K562 (cell line): ENCODE data around the gene TULP1. TPM values are rescaled to one million over a fixed set of nuclear protein-coding genes. Genes with fewer than 3 reads are reported as not detected.
A peak's percentile ranks its signal among the peaks of the same experiment; 100 is the strongest.

Experiments used
- CEBPG ChIP-seq, 3 experiments: fragments of 200-800 bp in 1 of 3; sonication (Bioruptor generic) in 1 of 3; sonication (generic) in 1 of 3; formaldehyde crosslinking in 1 of 3; IDR thresholded peaks in 2 of 3; conservative IDR thresholded peaks in 1 of 3; 2 replicates each; pipeline versions ENCODE4 v1.6.1 to v1.8.0; 2016 to 2022; ENCODE audit warnings: missing compliant biosample characterization in 2 of 3, missing genetic modification characterization in 2 of 3, mild to moderate bottlenecking in 1 of 3, missing genetic modification reagents in 1 of 3
- E2F3 ChIP-seq: fragments of 250-450 bp; sonication (Bioruptor Pico); IDR thresholded peaks from 2 replicates; pipeline ENCODE4 v1.4.0; 2020; ENCODE audit warnings: mild to moderate bottlenecking
- EHMT2 ChIP-seq: fragments of 450-650 bp; IDR thresholded peaks from 2 replicates; pipeline ENCODE4 v1.6.1; 2018; ENCODE audit warnings: antibody characterized with exemption
- MAZ ChIP-seq, 2 experiments: fragments of 450-650 bp in 1 of 2; sonication (generic) in 1 of 2; formaldehyde crosslinking; IDR thresholded peaks in 1 of 2; conservative IDR thresholded peaks in 1 of 2; 2 replicates each; pipeline versions ENCODE4 v1.4.0 to v1.5.0; 2020; ENCODE audit warnings: mild to moderate bottlenecking in 1 of 2, missing genetic modification reagents in 1 of 2
- NR3C1 ChIP-seq: sonication (generic); formaldehyde crosslinking; IDR thresholded peaks from 2 replicates; pipeline ENCODE4 v1.8.1; 2022; ENCODE audit warnings: missing genetic modification reagents
- OTX1 ChIP-seq: fragments of 450-650 bp; formaldehyde crosslinking; IDR thresholded peaks from 2 replicates; pipeline ENCODE4 v1.4.0; 2022; ENCODE audit warnings: mild to moderate bottlenecking
- RBBP5 ChIP-seq: fragments of 200-600 bp; sonication (generic); IDR thresholded peaks from 2 replicates; pipeline ENCODE4 v1.6.1; 2012; ENCODE audit warnings: borderline replicate concordance, mild to moderate bottlenecking, low read length, control low read depth, inconsistent platforms; ENCODE audit not compliant: insufficient read depth, poor library complexity, severe bottlenecking
- RFX1 ChIP-seq: fragments of 450-650 bp; IDR thresholded peaks from 2 replicates; pipeline ENCODE4 v1.6.1; 2016; ENCODE audit warnings: mild to moderate bottlenecking, moderate library complexity
- TEAD2 ChIP-seq: fragments of 450-650 bp; IDR thresholded peaks from 2 replicates; pipeline ENCODE4 v1.6.1; 2016; ENCODE audit warnings: missing genetic modification characterization, control low read depth, missing compliant biosample characterization
- TFAP4 ChIP-seq: sonication (generic); formaldehyde crosslinking; IDR thresholded peaks from 2 replicates; pipeline ENCODE4 v1.8.0; 2022; ENCODE audit warnings: missing genetic modification reagents, mild to moderate bottlenecking, moderate library complexity, borderline replicate concordance
- TGIF2 ChIP-seq: sonication (generic); formaldehyde crosslinking; IDR thresholded peaks from 2 replicates; pipeline ENCODE4 v1.8.1; 2022; ENCODE audit warnings: mild to moderate bottlenecking, missing genetic modification reagents, moderate library complexity
- ZBTB2 ChIP-seq: fragments of 450-650 bp; IDR thresholded peaks from 2 replicates; pipeline ENCODE4 v1.6.1; 2016; ENCODE audit warnings: antibody characterized with exemption
- ZC3H4 ChIP-seq: sonication (generic); formaldehyde crosslinking; IDR thresholded peaks from 2 replicates; pipeline ENCODE4 v1.9.0; 2021; ENCODE audit warnings: missing genetic modification reagents, borderline replicate concordance
- ZKSCAN8 ChIP-seq: fragments of 200-800 bp; sonication (Bioruptor generic); IDR thresholded peaks from 2 replicates; pipeline ENCODE4 v1.6.1; 2016; ENCODE audit warnings: missing genetic modification characterization, missing compliant biosample characterization
- ZNF398 ChIP-seq: fragments of 250-450 bp; sonication (Bioruptor Pico); IDR thresholded peaks from 2 replicates; pipeline ENCODE4 v1.8.0; 2021; ENCODE audit warnings: moderate library complexity, mild to moderate bottlenecking, inconsistent platforms
- ZNF436 ChIP-seq: fragments of 250-450, 450-650 bp; sonication (Bioruptor Pico); formaldehyde crosslinking; IDR thresholded peaks from 2 replicates; pipeline ENCODE4 v1.7.0; 2020; ENCODE audit warnings: mild to moderate bottlenecking
- ZNF592 ChIP-seq: fragments of 450-650 bp; IDR thresholded peaks from 2 replicates; pipeline ENCODE4 v1.6.1; 2017; ENCODE audit warnings: antibody characterized with exemption, mild to moderate bottlenecking
- ZNF717 ChIP-seq: fragments of 250-450 bp; sonication (Bioruptor Pico); IDR thresholded peaks from 2 replicates; pipeline ENCODE4 v1.5.0; 2021
- polyA plus RNA-seq, 8 experiments: library from polyadenylated mRNA; depleted of rRNA in 4 of 8; stranded (reverse) in 5 of 8; unstranded in 3 of 8; fragments of >200 nt; fragmentation: Nextera tagmentation in 2 of 8; fragmentation: Illumina TruSeq in 1 of 8; extraction: Ambion mirVana in 2 of 8; extraction: Trizol in 1 of 8; gene quantifications; 2 replicates each; pipeline versions ENCODE4 v1.2.1 to v1.2.3, GENCODE V29; 2011 to 2014; ENCODE audit warnings: inconsistent platforms in 1 of 8, missing spikeins in 1 of 8
- total RNA-seq, 7 experiments: library from RNA; depleted of rRNA in 6 of 7; stranded (reverse); fragments of >200 nt in 6 of 7; fragmentation: Illumina TruSeq in 2 of 7; extraction: Trizol in 2 of 7; gene quantifications; 2 replicates each; pipeline versions ENCODE4 v1.2.1 to v1.2.3, GENCODE V29; 2011 to 2021; ENCODE audit warnings: low replicate concordance in 1 of 7

The TULP1 gene
- total and polyA plus RNA-seq, 9 of the 15 experiments (the other 6 are each of a cell fraction or from before 2014, with no cell fraction given), result 0.06 to 0.17 (median 0.09) TPM; not detected in 6

GRCh38 chr6:35497571-35498421 is 14.9 kb downstream of the TULP1 start (continued):
- TF ChIP-seq ZNF592 (peak; percentile 87), ZNF398 (CRISPR knock-in tag) (no peak), TGIF2 (peak; percentile 92; the same call in 1 of the 2 replicates), E2F3 (CRISPR knock-in tag) (peak; percentile 35; the same call in 1 of the 2 replicates), CEBPG (CRISPR knock-in tag; IDR thresholded peaks at IDR 0.05) (peak; percentile 61; the same call in 1 of the 2 replicates), CEBPG (tag; conservative IDR thresholded peaks at IDR 0.05 in 1 of 2, IDR thresholded peaks at IDR 0.05 in 1 of 2) (no peak), ZNF436 (no peak), TFAP4 (CRISPR knock-in tag) (peak; percentile 87), NR3C1 (CRISPR knock-in tag) (peak; percentile 97), EHMT2 (no peak), TEAD2 (tag) (no peak), ZKSCAN8 (0 out of 2 replicates have a peak, but pooled peaks have one; percentile 42), RBBP5 (peak; percentile 58), ZBTB2 (no peak), ZC3H4 (CRISPR knock-in tag) (peak; percentile 66; the same call in 1 of the 2 replicates), RFX1 (no peak), OTX1 (CRISPR knock-in tag) (peak; percentile 5; the same call in 1 of the 2 replicates), MAZ (CRISPR knock-in tag; conservative IDR thresholded peaks at IDR 0.05 in 1 of 2, IDR thresholded peaks at IDR 0.05 in 1 of 2) (peak; percentile 84 to 91), ZNF717 (CRISPR knock-in tag) (0 out of 2 replicates have a peak, but pooled peaks have one; percentile 64)
